Heart left ventricle (tissue), 16 donors: Measurements from ENCODE around the gene VPS37D. TPM values are rescaled to one million over a fixed set of nuclear protein-coding genes. Genes with fewer than 3 reads are reported as not detected.
"Not testable (repeated sequence)": the region's sequence is repeated elsewhere in the genome, so short reads cannot be mapped to it uniquely, and the experiment has no call there.

ENCODE experiments used
- ATAC-seq, 4 donors: fragments of 200-7000 bp; cut with Tn5 transposase; one replicate each; pipeline ENCODE4 v1.9.1; 2020 to 2022; ENCODE audit warnings: moderate library complexity in 4 of 4, mild to moderate bottlenecking in 3 of 4, moderate number of reproducible peaks in 1 of 4
- DNase-seq, 5 donors: peaks; one replicate each; pipeline ENCODE4 v3.0.0-alpha.2; 2020
- H3K27ac ChIP-seq, 12 donors: fragments of 200-600 bp; sonication (generic) in 4 of 12; one replicate each; pipeline versions ENCODE4 v1.5.0 to v1.8.0; 2016 to 2022; ENCODE audit warnings: mild to moderate bottlenecking in 2 of 12
- H3K27me3 ChIP-seq, 9 donors: fragments of 200-600 bp; sonication (generic) in 2 of 9; one replicate each; pipeline versions ENCODE4 v1.5.1 to v1.8.0; 2016 to 2022; ENCODE audit warnings: mild to moderate bottlenecking in 3 of 9
- H3K36me3 ChIP-seq, 9 donors: fragments of 200-600 bp; sonication (generic) in 2 of 9; one replicate each; pipeline versions ENCODE4 v1.5.0 to v1.8.0; 2018 to 2022; ENCODE audit warnings: mild to moderate bottlenecking in 2 of 9
- H3K4me1 ChIP-seq, 12 donors: fragments of 200-600 bp; sonication (generic) in 4 of 12; one replicate each; pipeline versions ENCODE4 v1.5.0 to v1.8.0; 2016 to 2022; ENCODE audit warnings: mild to moderate bottlenecking in 3 of 12
- H3K4me3 ChIP-seq, 12 donors: fragments of 200-600 bp; sonication (generic) in 4 of 12; one replicate each; pipeline versions ENCODE4 v1.5.0 to v1.8.0; 2017 to 2022; ENCODE audit warnings: mild to moderate bottlenecking in 9 of 12, moderate library complexity in 4 of 12
- H3K9me3 ChIP-seq, 12 donors: fragments of 200-600 bp; sonication (generic) in 4 of 12; one replicate each; pipeline versions ENCODE4 v1.5.0 to v1.8.0; 2016 to 2022; ENCODE audit warnings: mild to moderate bottlenecking in 1 of 12
- POLR2A ChIP-seq, 2 donors: fragments of 450-650 bp; IDR thresholded peaks; one replicate each; pipeline ENCODE4 v1.6.1; 2017; ENCODE audit warnings: antibody characterized with exemption in 2 of 2, mild to moderate bottlenecking in 2 of 2, moderate library complexity in 2 of 2
- whole genome bisulfite sequencing, 4 donors: extraction: QIAGEN DNeasy Blood & Tissue Kit in 2 of 4; methylation state at CpG; one replicate each; pipeline versions ENCODE4 v1.1.5 to v1.1.7; 2013 to 2018; 5-methylcytosine and 5-hydroxymethylcytosine counted together
- intact Hi-C, 10 donors: fragments of 100-400 bp; cut with DNase I; formaldehyde crosslinking; loops; one replicate each; pipeline versions ENCODE4 v1.11.1 to v1.14.2; 2022
- polyA plus RNA-seq, 2 donors: library from polyadenylated mRNA; stranded (reverse); fragments of 200-250 nt; gene quantifications; one replicate each; pipeline ENCODE4 v1.2.3, GENCODE V29; 2013
- total RNA-seq, 9 donors: library from RNA; depleted of rRNA in 2 of 9; stranded (reverse); fragments of >200 nt in 2 of 9; fragmentation: NEBNext Ultra II Directional in 3 of 9; extraction: Animal tissue kit (Norgen Biotek cat#: 25700) in 3 of 9; gene quantifications; one replicate each; pipeline versions ENCODE4 v1.1.0 to v1.2.4, GENCODE V29; 2016 to 2023
- TF ChIP-seq, protein P1 (sequence below), 12 donors: fragments of 200-600 bp; sonication (generic) in 4 of 12; IDR thresholded peaks; one replicate each; pipeline versions ENCODE4 v1.5.0 to v1.8.0; 2018 to 2022; ENCODE audit warnings: antibody characterized with exemption in 12 of 12, mild to moderate bottlenecking in 5 of 12
- donor health status: ischemic (EF 13 %, LVEDD 7.1; RV severe dilation, severe dysfunction).
- donor health status: healthy with polysubstance abuse.
- donor health status: DM: no; HTN: yes; CAD: no.
- donor health status: DM: no; HTN: no; CAD: no.
- donor health status: ischemic (EF 25% LVEDD 6.9; RV normal size, moderate dysfunction).
- donor health status: ischemic (EF 25% LVEDD 5.7; RV mildly dilated, moderate dysfunction).
- donor health status: healthy.
- donor health status: DM: yes; HTN: yes; CAD: no.
- donor health status: ischemic (EF 35%, LVEDD 5.7; RV mildly dilated, moderate dysfunction).
- donor health status: nonischemic (EF 11% LVEDD 7.7; RV severe dilation, severe dysfunction).
- donor health status: DM: yes; HTN: yes; CAD: no.
- donor health status: PGD.
- donor health status: ischemic (EF 29% LVEDD 5.4; RV normal size, mild dysfunction).
- donor health status: nonischemic (EF 23%, LVEDD 6.1; RV moderate dilation, normal function).

The VPS37D gene
- total and polyA plus RNA-seq, 11 donors = 1.1 to 2.9 (median 2.6) TPM

DNA sequence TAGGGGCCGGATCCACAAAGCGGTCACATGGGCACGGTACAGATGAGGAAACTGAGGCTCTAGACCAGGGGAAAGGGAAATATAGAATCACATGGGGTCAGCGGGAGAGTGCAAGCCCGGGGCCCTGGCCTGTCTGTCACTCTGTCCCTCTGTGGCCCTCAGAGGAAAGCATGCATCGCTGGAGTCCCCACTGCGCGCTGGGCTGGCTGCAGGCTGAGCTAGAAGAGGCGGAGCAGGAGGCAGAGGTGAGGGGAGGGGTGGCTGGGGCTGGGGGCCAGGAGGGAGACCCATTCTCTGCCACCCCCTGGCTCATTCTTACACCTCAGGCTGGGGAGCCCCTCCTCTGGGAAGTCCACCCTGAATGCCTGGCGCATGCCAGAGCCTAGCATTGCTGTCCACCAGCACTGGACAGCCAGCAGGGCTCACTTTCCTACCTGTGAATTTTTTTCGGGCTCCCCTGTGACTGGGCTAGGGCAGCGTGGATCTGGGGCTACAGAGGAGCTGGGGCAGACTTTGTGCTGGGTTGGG lies 2.3 kb downstream of the VPS37D start:
- H3K27ac ChIP-seq = no peak overlapping the region
- ATAC-seq = no peak
- peak in 1 of 5 donors; percentile 51 for DNase-seq
- 84 to 90% (median 85%) methylated on average over 12 of the region's 12 CpGs for WGBS, 4 donors
- H3K9me3 ChIP-seq = no peaks in the 10 kb centered on the region
- no peak for TF ChIP-seq POLR2A (IDR thresholded peaks at IDR 0.05)
- TF ChIP-seq, protein P1, sequence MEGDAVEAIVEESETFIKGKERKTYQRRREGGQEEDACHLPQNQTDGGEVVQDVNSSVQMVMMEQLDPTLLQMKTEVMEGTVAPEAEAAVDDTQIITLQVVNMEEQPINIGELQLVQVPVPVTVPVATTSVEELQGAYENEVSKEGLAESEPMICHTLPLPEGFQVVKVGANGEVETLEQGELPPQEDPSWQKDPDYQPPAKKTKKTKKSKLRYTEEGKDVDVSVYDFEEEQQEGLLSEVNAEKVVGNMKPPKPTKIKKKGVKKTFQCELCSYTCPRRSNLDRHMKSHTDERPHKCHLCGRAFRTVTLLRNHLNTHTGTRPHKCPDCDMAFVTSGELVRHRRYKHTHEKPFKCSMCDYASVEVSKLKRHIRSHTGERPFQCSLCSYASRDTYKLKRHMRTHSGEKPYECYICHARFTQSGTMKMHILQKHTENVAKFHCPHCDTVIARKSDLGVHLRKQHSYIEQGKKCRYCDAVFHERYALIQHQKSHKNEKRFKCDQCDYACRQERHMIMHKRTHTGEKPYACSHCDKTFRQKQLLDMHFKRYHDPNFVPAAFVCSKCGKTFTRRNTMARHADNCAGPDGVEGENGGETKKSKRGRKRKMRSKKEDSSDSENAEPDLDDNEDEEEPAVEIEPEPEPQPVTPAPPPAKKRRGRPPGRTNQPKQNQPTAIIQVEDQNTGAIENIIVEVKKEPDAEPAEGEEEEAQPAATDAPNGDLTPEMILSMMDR (IDR thresholded peaks at IDR 0.05) = no peak
- H3K4me1 ChIP-seq = peaks cover 0 to 20% (median 8%) of the 10 kb centered on the region in 12 donors
- intact Hi-C loops = loop anchor here in 9 of 10 donors (5.0 to 10.0 kb wide), 5 partner anchors 47 to 67 kb away; partner anchors contain the start of genes STX1A (in 2 of the 9) and ABHD11 (in 1 of the 9)
- peaks cover 0 to 3% (median 0%) of the 10 kb centered on the region in 9 donors for H3K36me3 ChIP-seq
- H3K27me3 ChIP-seq = no peaks in the 10 kb centered on the region
- no peak overlapping the region for H3K4me3 ChIP-seq

DNA sequence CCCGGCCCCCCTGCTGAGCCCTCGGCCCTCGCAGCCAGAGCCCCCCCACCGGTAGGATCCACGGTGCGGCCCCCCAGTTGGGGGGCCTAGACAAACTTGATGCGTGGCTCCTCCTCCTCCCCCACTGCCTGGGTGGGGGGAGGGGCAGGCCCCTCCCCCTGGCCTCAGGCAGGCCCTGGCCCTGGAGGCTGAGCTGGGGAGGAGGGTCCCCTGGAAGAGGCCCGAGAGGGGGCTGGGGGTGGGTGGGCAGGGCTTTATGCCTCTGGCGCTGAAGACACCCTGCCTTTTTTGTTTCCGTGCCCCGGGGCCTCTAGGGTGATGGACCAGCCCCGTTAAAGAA lies 3.7 kb downstream of the VPS37D start:
- H3K4me3 ChIP-seq = no peak overlapping the region
- H3K27me3 ChIP-seq = no peaks in the 10 kb centered on the region
- TF ChIP-seq, protein P1 (IDR thresholded peaks at IDR 0.05) = no peak
- TF ChIP-seq POLR2A (IDR thresholded peaks at IDR 0.05) = no peak
- H3K9me3 ChIP-seq = no peaks in the 10 kb centered on the region
- no peak overlapping the region for H3K27ac ChIP-seq
- peaks cover 0 to 20% (median 8%) of the 10 kb centered on the region in 12 donors for H3K4me1 ChIP-seq
- DNase-seq (no peak), ATAC-seq (no peak)
- H3K36me3 ChIP-seq = peaks cover 0 to 3% (median 0%) of the 10 kb centered on the region in 9 donors
- intact Hi-C loops = no loop called here
- WGBS, 4 donors = 45 to 63% (median 52%) methylated on average over 4 to 12 of the region's 12 CpGs

DNA sequence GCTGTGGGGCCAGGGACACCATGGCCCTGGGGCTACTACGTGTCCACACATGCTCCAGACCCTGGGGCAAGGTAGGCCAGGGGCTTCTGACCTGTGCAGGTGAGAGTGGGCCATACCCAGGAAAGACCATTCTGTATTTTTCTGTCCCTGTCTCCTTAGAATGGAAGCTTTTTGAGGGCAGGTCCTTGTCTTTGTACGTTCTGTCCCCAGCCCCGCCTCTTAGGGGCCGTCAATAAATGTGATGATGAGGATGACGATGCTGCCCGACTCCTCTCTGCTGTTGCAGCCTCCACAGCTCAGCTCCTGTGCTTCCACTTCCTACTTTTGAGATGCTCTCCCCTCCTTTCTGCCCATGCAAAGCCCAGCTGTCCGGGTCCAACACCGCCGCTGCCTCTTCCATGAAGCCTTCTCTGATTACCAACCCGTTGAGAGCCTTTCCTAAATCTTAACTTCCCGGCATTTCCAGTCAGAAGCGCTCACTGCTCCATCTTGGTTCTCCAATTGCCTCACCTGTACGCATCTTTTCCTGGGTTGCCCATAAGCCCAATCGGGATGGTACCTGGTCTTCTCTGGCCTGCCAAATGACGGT lies 4.3 kb downstream of the VPS37D start:
- intact Hi-C loops = no loop called here
- Histone ChIP-seq H3K27ac (no peak overlapping the region), H3K36me3 (peaks cover 0 to 3% (median 0%) of the 10 kb centered on the region in 9 donors), H3K4me1 (peaks cover 0 to 20% (median 8%) of the 10 kb centered on the region in 12 donors), H3K27me3 (no peaks in the 10 kb centered on the region), H3K9me3 (no peaks in the 10 kb centered on the region), H3K4me3 (no peak overlapping the region)
- no peak for TF ChIP-seq POLR2A (IDR thresholded peaks at IDR 0.05)
- TF ChIP-seq, protein P1 (IDR thresholded peaks at IDR 0.05) = no peak
- DNase-seq = peak in 1 of 5 donors; percentile 28
- 92 to 95% (median 93%) methylated on average over 15 of the region's 15 CpGs for WGBS, 4 donors
- no peak for ATAC-seq

DNA sequence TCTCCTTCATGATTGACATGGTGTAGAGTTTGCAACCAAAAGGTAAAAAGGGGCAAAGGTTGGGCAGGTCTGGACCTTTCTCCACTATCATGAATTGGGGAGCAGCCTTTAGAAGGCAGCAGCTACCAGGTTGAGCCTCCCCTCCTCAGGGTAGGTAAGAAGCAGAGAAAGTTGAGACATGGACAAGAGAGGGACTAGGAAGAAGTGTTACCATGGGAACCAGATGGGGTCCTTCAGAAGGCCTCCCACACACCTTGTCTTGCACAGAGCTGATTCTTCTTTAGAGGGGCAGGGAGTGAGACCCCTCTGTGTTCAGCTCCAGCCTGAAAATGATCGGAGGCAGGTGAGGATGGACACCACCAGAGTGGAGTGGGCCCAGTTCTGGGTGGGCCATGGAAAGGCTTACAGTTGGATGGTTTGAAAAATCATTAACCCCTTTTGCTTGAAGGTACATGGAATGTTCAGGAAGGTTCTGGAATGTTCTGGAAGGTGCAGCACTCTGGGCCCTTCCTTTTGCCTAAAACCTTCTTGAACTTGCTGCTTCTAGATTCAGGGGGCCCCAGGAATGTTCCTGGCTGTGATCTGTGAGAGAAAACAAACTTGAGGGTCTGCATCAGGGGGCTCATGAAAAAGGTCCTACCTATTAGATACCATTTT lies 7.0 kb downstream of the VPS37D start:
- 91 to 100% (median 95%) methylated on average over 1 of the region's 1 CpG for WGBS, 4 donors
- H3K4me3 ChIP-seq = no peak overlapping the region
- ATAC-seq (no peak), DNase-seq (no peak)
- no peaks in the 10 kb centered on the region for H3K27me3 ChIP-seq
- intact Hi-C loops = no loop called here
- peaks cover 0 to 16% (median 7%) of the 10 kb centered on the region in 9 donors for H3K36me3 ChIP-seq
- TF ChIP-seq POLR2A (IDR thresholded peaks at IDR 0.05) = no peak
- TF ChIP-seq, protein P1 (IDR thresholded peaks at IDR 0.05) = no peak
- no peak overlapping the region for H3K27ac ChIP-seq
- no peaks in the 10 kb centered on the region for H3K9me3 ChIP-seq
- peaks cover 0 to 10% (median 0%) of the 10 kb centered on the region in 12 donors for H3K4me1 ChIP-seq

DNA sequence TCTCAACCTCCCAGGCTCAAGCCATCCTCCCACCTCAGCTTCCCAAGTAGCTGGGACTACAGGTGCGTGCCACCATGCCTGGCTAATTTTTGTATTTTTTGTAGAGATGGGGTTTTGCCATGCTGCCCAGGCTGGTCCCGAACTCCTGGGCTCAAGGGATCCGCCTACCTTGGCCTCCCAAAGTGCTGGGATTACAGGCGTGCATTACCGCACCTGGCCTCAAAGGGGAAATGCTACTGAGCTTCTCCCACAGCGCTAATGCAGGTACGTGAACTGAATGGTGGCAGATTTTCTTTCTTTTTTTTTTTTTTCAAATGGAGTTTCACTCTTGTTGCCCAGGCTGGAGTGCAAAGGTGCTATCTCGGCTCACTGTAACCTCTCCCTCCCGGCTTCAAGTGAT lies 8.4 kb downstream of the VPS37D start:
- DNase-seq = peak in 1 of 5 donors; percentile 14
- Histone ChIP-seq H3K4me1 (peaks cover 0 to 25% (median 11%) of the 10 kb centered on the region in 12 donors), H3K36me3 (peaks cover 0 to 20% (median 7%) of the 10 kb centered on the region in 9 donors)
- H3K9me3 ChIP-seq, intact Hi-C loops, ATAC-seq, H3K27ac ChIP-seq, H3K4me3 ChIP-seq, H3K27me3 ChIP-seq: not testable (repeated sequence)
- WGBS, 4 donors = 85 to 86% (median 85%) methylated on average over 9 of the region's 9 CpGs
